ENCODE data around the gene CLTCL1. TPM values are rescaled to one million over a fixed set of nuclear protein-coding genes. Genes with fewer than 3 reads are reported as not detected.

The CLTCL1 gene
- polyA plus RNA-seq, 1 donor (not counting 4 experiments of a cell fraction or from before 2014, with no cell fraction given): 12.4 TPM

DNA sequence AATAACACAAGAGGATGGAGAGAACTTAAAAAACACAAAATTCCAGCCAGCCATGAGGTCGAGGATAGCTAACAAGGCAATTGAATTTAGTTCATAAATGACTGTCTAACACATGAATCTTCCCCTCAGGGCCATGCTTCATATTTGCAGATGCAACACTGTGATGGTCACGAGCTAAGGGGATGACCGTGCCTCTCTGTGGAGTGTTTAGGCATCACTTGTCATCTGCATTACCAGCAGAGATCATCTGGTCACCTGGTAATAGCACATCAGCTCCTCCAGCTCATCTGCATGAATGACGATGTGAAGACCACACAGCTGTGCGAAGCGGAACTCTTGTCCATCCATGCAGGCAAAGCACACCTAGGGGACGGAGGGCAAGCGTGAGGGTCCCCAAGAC lies 92.0 kb downstream of the CLTCL1 start:
- peaks cover 19 to 21% of the 10 kb centered on the region in 2 experiments for H3K36me3 ChIP-seq (ENCODE audit: control insufficient read depth in 2 of 2, extremely low read depth in 1 of 2, insufficient read depth in 2 of 2, low read length in 2 of 2)
- DNase-seq (ENCODE audit: low read depth, low spot score) (no peak), FAIRE-seq (peak; percentile 17)
- no peaks in the 10 kb centered on the region for H3K79me2 ChIP-seq (ENCODE audit: control insufficient read depth, insufficient read depth, low read length)
- dilution Hi-C loops (cut with MboI; ENCODE audit: extremely low pct_ligation_motif_present, low sequenced_read_pairs): no loop called here
- no peaks in the 10 kb centered on the region for H4K20me1 ChIP-seq (ENCODE audit: control insufficient read depth, extremely low read depth, insufficient read depth, low read length)
- no peak overlapping the region for H3K4me3 ChIP-seq (ENCODE audit: control insufficient read depth in 2 of 3, extremely low read depth in 1 of 3, insufficient read depth in 2 of 3, low read depth in 1 of 3, low read length in 3 of 3)
- TF ChIP-seq EZH2 (IDR thresholded peaks at IDR 0.05; ENCODE audit: low read length): no peak
- TF ChIP-seq, protein P1, sequence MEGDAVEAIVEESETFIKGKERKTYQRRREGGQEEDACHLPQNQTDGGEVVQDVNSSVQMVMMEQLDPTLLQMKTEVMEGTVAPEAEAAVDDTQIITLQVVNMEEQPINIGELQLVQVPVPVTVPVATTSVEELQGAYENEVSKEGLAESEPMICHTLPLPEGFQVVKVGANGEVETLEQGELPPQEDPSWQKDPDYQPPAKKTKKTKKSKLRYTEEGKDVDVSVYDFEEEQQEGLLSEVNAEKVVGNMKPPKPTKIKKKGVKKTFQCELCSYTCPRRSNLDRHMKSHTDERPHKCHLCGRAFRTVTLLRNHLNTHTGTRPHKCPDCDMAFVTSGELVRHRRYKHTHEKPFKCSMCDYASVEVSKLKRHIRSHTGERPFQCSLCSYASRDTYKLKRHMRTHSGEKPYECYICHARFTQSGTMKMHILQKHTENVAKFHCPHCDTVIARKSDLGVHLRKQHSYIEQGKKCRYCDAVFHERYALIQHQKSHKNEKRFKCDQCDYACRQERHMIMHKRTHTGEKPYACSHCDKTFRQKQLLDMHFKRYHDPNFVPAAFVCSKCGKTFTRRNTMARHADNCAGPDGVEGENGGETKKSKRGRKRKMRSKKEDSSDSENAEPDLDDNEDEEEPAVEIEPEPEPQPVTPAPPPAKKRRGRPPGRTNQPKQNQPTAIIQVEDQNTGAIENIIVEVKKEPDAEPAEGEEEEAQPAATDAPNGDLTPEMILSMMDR (optimal IDR thresholded peaks at IDR 0.05 in 1 of 3, IDR thresholded peaks at IDR 0.05 in 1 of 3, conservative IDR thresholded peaks at IDR 0.05 in 1 of 3; ENCODE audit: extremely low read depth in 1 of 3, insufficient read depth in 2 of 3, low read length in 3 of 3): no peak
- no peaks in the 10 kb centered on the region for H3K4me1 ChIP-seq (ENCODE audit: control insufficient read depth, extremely low read depth, insufficient read depth, low read length)
- no peak overlapping the region for H3K4me2 ChIP-seq (ENCODE audit: control insufficient read depth, extremely low read depth, insufficient read depth, low read depth, low read length)
- H3K9me1 ChIP-seq (ENCODE audit: control insufficient read depth, extremely low read depth, insufficient read depth, low read length): no peaks in the 10 kb centered on the region
- no peaks in the 10 kb centered on the region for H3K9me3 ChIP-seq (ENCODE audit: control insufficient read depth, low read depth, low read length)
- no peak overlapping the region for H2AFZ ChIP-seq (ENCODE audit: control insufficient read depth, low read length)
- no peak overlapping the region for H3K9ac ChIP-seq (ENCODE audit: control insufficient read depth, extremely low read depth, insufficient read depth, low read length)
- H3K27me3 ChIP-seq (ENCODE audit: control insufficient read depth, extremely low read depth, insufficient read depth, low read length): no peaks in the 10 kb centered on the region
- no peak overlapping the region for H3K27ac ChIP-seq (ENCODE audit: control insufficient read depth, insufficient read depth, low read length)

DNA sequence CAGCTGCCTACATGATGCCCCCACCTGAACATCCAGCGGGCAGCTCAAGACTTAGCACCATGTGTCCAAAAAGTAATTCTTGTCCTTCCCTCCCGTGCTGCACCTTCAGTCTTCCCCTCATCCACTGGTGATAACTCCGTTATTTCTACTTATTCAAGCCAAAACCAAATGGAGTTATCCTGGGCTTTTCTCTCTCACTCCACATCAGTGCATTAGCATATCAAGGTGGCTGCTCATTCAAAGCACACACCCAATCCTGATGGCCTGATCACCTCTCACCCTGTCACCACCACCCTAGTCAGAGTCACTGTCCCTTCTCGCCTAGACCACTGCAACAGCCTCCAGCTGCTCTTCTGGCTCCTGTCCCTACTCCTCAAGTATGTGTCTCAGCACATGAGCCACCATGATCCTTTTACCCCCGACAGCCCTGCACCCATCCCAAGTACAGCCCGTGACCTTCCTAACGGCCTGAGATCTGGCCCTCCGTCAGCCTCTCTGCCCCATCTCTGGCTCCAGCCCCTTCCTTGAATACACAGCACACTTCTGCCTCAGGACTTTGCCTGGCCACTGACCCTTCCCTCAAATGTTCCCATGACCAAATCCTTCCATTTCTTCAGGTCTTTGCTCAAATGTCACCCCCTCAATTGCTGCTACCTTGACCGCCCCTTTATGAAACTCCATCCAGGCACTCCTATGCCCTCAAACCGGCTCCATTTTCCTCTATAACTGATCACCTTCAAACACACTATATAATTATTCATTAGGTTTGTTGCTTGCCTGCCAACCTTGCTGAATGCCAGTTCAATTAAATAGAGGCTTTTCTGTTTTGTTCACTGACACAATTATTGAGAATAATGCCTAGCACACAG lies 93.3 kb downstream of the CLTCL1 start:
- Histone ChIP-seq H3K4me1 (ENCODE audit: control insufficient read depth, extremely low read depth, insufficient read depth, low read length) (no peaks in the 10 kb centered on the region), H3K9me3 (ENCODE audit: control insufficient read depth, low read depth, low read length) (no peaks in the 10 kb centered on the region), H3K79me2 (ENCODE audit: control insufficient read depth, insufficient read depth, low read length) (no peaks in the 10 kb centered on the region), H3K36me3 (ENCODE audit: control insufficient read depth in 2 of 2, extremely low read depth in 1 of 2, insufficient read depth in 2 of 2, low read length in 2 of 2) (peaks cover 17 to 21% of the 10 kb centered on the region in 2 experiments), H3K4me3 (ENCODE audit: control insufficient read depth in 2 of 3, extremely low read depth in 1 of 3, insufficient read depth in 2 of 3, low read depth in 1 of 3, low read length in 3 of 3) (no peak overlapping the region), H3K27ac (ENCODE audit: control insufficient read depth, insufficient read depth, low read length) (no peak overlapping the region), H2AFZ (ENCODE audit: control insufficient read depth, low read length) (no peak overlapping the region), H4K20me1 (ENCODE audit: control insufficient read depth, extremely low read depth, insufficient read depth, low read length) (no peaks in the 10 kb centered on the region), H3K27me3 (ENCODE audit: control insufficient read depth, extremely low read depth, insufficient read depth, low read length) (no peaks in the 10 kb centered on the region), H3K4me2 (ENCODE audit: control insufficient read depth, extremely low read depth, insufficient read depth, low read depth, low read length) (no peak overlapping the region), H3K9ac (ENCODE audit: control insufficient read depth, extremely low read depth, insufficient read depth, low read length) (no peak overlapping the region), H3K9me1 (ENCODE audit: control insufficient read depth, extremely low read depth, insufficient read depth, low read length) (no peaks in the 10 kb centered on the region)
- no peak for DNase-seq (ENCODE audit: low read depth, low spot score)
- TF ChIP-seq EZH2 (IDR thresholded peaks at IDR 0.05; ENCODE audit: low read length): no peak
- TF ChIP-seq, protein P1 (optimal IDR thresholded peaks at IDR 0.05 in 1 of 3, IDR thresholded peaks at IDR 0.05 in 1 of 3, conservative IDR thresholded peaks at IDR 0.05 in 1 of 3; ENCODE audit: extremely low read depth in 1 of 3, insufficient read depth in 2 of 3, low read length in 3 of 3): no peak
- dilution Hi-C loops (cut with MboI; ENCODE audit: extremely low pct_ligation_motif_present, low sequenced_read_pairs): no loop called here
- no peak for FAIRE-seq
